HepG2 (cell line): ENCODE data around the gene CYSLTR2.

ENCODE experiments used
- EP300 ChIP-seq, 3 experiments: sonication (generic) in 1 of 3; formaldehyde crosslinking in 1 of 3; IDR thresholded peaks; 2 replicates each; pipeline versions ENCODE4 v1.5.1 to v1.6.1; 2011 to 2020; ENCODE audit warnings: low read depth in 2 of 3, low read length in 2 of 3, borderline replicate concordance in 1 of 3, improper control_type of control experiment in 1 of 3, mild to moderate bottlenecking in 1 of 3, missing genetic modification reagents in 1 of 3, moderate library complexity in 1 of 3
- JUND ChIP-seq: sonication (generic); formaldehyde crosslinking; IDR thresholded peaks from 2 replicates; pipeline ENCODE4 v1.8.0; 2022; ENCODE audit warnings: mild to moderate bottlenecking, missing genetic modification reagents
- KLF16 ChIP-seq, 2 experiments: sonication (generic) in 1 of 2; formaldehyde crosslinking in 1 of 2; IDR thresholded peaks; 2 replicates each; pipeline versions ENCODE4 v1.6.1 to v1.8.0; 2016 to 2023; ENCODE audit warnings: missing genetic modification reagents in 2 of 2, missing compliant biosample characterization in 1 of 2
- SPEN ChIP-seq: sonication (generic); formaldehyde crosslinking; IDR thresholded peaks from 2 replicates; pipeline ENCODE4 v1.5.1; 2020; ENCODE audit warnings: low read depth, mild to moderate bottlenecking, missing genetic modification reagents
- TAF1 ChIP-seq: sonication (generic); formaldehyde crosslinking; IDR thresholded peaks from 2 replicates; pipeline ENCODE4 v1.4.0; 2020; ENCODE audit warnings: missing genetic modification reagents
- TBP ChIP-seq: sonication (generic); formaldehyde crosslinking; IDR thresholded peaks from 2 replicates; pipeline ENCODE4 v1.5.0; 2020; ENCODE audit warnings: missing genetic modification reagents
- ZNF543 ChIP-seq: sonication (generic); formaldehyde crosslinking; IDR thresholded peaks from 2 replicates; pipeline ENCODE4 v1.4.0; 2020; ENCODE audit warnings: mild to moderate bottlenecking, missing genetic modification reagents
- TF ChIP-seq, protein P1 (sequence below): sonication (generic); formaldehyde crosslinking; IDR thresholded peaks from 2 replicates; pipeline ENCODE4 v1.5.0; 2020; ENCODE audit warnings: mild to moderate bottlenecking, missing genetic modification reagents, moderate library complexity
- TF ChIP-seq, protein P2 (sequence below): IDR thresholded peaks from 2 replicates; pipeline ENCODE4 v1.6.1; 2012; ENCODE audit warnings: inconsistent platforms

DNA sequence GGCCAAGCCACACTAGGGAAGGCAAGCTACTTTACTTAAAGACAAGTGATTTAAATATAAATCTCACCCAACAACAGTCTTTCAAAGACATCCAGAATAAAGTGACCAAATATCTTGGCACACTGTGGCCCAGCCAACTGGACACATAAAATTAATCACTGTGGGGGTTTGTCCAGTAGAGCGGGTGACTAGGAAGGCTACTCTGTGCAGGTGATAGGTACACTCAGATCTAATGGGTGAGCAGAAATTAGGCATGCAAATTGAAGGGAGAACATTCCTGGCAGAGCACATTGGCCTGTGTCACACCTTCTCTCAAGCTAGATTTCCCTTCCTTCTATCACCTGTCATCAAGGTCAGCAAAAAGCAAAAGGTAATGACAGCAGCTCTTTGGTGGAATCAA, 23.4 kb upstream of the CYSLTR2 start:
- TF ChIP-seq JUND (CRISPR knock-in tag) = no peak
- TF ChIP-seq, protein P1, sequence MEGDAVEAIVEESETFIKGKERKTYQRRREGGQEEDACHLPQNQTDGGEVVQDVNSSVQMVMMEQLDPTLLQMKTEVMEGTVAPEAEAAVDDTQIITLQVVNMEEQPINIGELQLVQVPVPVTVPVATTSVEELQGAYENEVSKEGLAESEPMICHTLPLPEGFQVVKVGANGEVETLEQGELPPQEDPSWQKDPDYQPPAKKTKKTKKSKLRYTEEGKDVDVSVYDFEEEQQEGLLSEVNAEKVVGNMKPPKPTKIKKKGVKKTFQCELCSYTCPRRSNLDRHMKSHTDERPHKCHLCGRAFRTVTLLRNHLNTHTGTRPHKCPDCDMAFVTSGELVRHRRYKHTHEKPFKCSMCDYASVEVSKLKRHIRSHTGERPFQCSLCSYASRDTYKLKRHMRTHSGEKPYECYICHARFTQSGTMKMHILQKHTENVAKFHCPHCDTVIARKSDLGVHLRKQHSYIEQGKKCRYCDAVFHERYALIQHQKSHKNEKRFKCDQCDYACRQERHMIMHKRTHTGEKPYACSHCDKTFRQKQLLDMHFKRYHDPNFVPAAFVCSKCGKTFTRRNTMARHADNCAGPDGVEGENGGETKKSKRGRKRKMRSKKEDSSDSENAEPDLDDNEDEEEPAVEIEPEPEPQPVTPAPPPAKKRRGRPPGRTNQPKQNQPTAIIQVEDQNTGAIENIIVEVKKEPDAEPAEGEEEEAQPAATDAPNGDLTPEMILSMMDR (CRISPR knock-in tag) = no peak
- TF ChIP-seq TBP (CRISPR knock-in tag) = no peak
- no peak for TF ChIP-seq TAF1 (CRISPR knock-in tag)
- no peak for TF ChIP-seq SPEN (CRISPR knock-in tag)
- no peak for TF ChIP-seq ZNF543 (CRISPR knock-in tag)
- no peak for TF ChIP-seq EP300 (IDR thresholded peaks at IDR 0.05; ENCODE audit: low read depth in 2 of 2, low read length in 2 of 2)
- no peak for TF ChIP-seq EP300 (CRISPR knock-in tag; IDR thresholded peaks at IDR 0.05; ENCODE audit: borderline replicate concordance)
- TF ChIP-seq, protein P2, sequence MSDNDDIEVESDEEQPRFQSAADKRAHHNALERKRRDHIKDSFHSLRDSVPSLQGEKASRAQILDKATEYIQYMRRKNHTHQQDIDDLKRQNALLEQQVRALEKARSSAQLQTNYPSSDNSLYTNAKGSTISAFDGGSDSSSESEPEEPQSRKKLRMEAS = no peak
- TF ChIP-seq KLF16 (CRISPR knock-in tag; IDR thresholded peaks at IDR 0.05) = no peak
